Muscle layer of duodenum (tissue), 2 donors: ENCODE measurements around the gene ABHD8.

ENCODE experiments used
- H3K27ac ChIP-seq: one replicate; pipeline ENCODE4 v1.7.0; 2013; ENCODE audit warnings: mild to moderate bottlenecking, low read length
- H3K27me3 ChIP-seq: one replicate; pipeline ENCODE4 v1.7.0; 2013; ENCODE audit warnings: low read depth, mild to moderate bottlenecking, control low read depth, low read length
- H3K36me3 ChIP-seq, 2 donors: one replicate each; pipeline ENCODE4 v1.7.0; 2013; ENCODE audit warnings: low read length in 2 of 2, control low read depth in 1 of 2, mild to moderate bottlenecking in 1 of 2; ENCODE audit not compliant: insufficient read depth in 2 of 2, control insufficient read depth in 1 of 2
- H3K4me1 ChIP-seq, 2 donors: one replicate each; pipeline ENCODE4 v1.7.0; 2013; ENCODE audit warnings: low read length in 2 of 2, mild to moderate bottlenecking in 2 of 2, control low read depth in 1 of 2, moderate library complexity in 1 of 2; ENCODE audit not compliant: insufficient read depth in 2 of 2, control insufficient read depth in 1 of 2
- H3K4me3 ChIP-seq, 2 donors: one replicate each; pipeline ENCODE4 v1.7.0; 2013; ENCODE audit warnings: low read length in 2 of 2, low read depth in 1 of 2, mild to moderate bottlenecking in 1 of 2
- H3K9me3 ChIP-seq, 2 donors: one replicate each; pipeline ENCODE4 v1.7.0; 2013; ENCODE audit warnings: low read length in 2 of 2, control low read depth in 1 of 2, mild to moderate bottlenecking in 1 of 2; ENCODE audit not compliant: control insufficient read depth in 1 of 2
- donor health status: healthy.

ABHD8 gene

DNA sequence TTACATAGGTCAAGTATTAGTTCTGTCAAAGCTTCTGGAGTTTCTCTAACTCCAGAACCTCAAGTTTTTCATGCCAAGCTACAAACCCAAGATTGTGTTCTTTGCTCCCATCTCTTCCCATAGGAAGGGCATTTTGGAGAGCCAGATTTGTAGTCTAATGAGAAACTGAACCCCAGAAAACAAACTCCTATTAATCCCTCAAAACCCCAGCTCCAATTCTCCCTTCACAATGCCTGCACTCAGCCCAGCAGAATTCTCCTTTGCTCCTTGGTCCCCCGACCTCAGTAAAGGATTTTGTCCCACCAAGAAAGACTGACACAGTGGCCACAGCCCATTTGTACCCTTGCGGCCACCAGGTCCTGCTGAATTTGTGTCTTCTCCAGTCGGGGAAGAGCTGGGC, 47.1 kb downstream of the ABHD8 start:
- no peaks in the 10 kb centered on the region for H3K36me3 ChIP-seq
- H3K27ac ChIP-seq, result no peak overlapping the region
- H3K4me1 ChIP-seq, result no peaks in the 10 kb centered on the region
- peaks cover 0 to 8% of the 10 kb centered on the region in 2 donors for H3K9me3 ChIP-seq
- H3K27me3 ChIP-seq, result no peaks in the 10 kb centered on the region
- H3K4me3 ChIP-seq, result no peak overlapping the region

DNA sequence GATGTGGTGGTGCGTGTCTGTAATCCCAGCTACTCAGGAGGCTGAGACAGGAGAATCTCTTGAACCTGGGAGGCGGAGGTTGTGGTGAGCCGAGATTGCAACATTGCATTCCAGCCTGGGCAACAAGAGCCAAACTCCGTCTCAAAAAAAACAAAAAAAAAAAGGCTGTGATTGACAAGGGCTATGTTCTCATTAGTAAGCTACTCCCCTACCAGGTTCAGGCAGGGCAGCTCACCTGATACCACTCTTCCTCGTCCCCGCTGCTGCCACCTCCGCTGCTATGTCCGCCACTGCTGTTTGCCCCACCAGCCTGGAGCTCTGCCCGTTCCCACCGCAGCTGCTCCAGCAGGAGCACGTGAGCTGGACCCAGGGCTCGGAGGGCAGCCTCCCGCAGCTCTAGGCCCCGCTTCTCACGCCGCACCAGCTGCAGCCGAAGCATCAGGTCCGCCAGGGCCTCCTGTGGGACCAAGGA, 48.0 kb downstream of the ABHD8 start:
- no peaks in the 10 kb centered on the region for H3K4me1 ChIP-seq
- no peak overlapping the region for H3K27ac ChIP-seq
- peaks cover 0 to 8% of the 10 kb centered on the region in 2 donors for H3K9me3 ChIP-seq
- H3K36me3 ChIP-seq, result no peaks in the 10 kb centered on the region
- no peak overlapping the region for H3K4me3 ChIP-seq
- H3K27me3 ChIP-seq, result no peaks in the 10 kb centered on the region

DNA sequence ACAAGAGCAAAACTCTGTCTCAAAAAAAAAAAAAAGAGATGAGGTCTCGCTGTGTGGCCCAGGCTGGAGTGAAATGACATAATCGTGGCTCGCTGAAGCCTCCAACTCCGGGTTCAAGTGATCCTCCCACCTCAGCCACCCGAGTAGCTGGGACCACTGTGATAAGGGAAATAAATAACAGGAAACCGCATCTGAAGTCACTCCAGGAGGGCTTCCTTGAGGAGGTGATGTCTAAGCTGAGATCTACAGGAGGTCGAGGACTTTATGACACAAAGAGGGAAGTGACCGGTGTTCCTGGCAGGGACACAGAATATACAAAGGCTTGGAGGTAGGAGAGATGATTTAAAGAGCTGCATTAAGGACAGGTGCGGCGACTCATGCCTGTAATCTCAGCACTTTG, 48.6 kb downstream of the ABHD8 start:
- peaks cover 0 to 6% of the 10 kb centered on the region in 2 donors for H3K9me3 ChIP-seq
- no peak overlapping the region for H3K27ac ChIP-seq
- H3K4me1 ChIP-seq, result no peaks in the 10 kb centered on the region
- H3K4me3 ChIP-seq, result no peak overlapping the region
- H3K36me3 ChIP-seq, result no peaks in the 10 kb centered on the region
- H3K27me3 ChIP-seq, result no peaks in the 10 kb centered on the region

DNA sequence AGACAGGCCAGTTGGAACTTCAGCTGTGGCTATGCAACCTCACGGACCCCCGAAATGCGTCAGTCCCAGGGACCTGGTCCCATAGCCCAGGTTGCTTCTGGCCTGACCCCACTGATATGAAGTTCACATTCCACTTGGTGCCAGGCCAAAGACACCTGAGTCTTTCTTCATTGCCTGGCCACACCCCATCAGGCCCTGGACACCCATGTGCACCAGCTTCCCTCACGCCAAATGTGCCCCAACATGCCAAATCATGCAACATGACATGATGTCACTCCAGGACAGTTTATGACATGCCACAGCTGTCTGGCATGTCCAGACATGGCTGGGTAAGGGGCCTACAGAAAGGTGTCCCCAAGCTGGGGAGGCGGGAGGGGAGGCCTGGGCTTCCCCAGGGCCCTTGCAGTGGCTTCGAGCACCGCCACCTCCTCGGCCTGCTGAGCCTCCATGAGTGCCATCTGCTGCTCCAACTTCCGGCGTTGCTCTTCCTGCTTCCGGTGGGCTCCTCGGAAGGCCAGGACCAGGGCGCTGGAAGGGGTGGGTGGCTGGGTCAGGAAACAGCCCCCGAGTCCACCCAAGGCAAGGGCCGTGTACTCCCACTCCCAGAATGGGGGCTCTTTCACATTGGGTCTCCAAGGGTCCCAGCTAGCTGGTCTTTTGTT, 53.2 kb downstream of the ABHD8 start:
- no peaks in the 10 kb centered on the region for H3K27me3 ChIP-seq
- H3K4me3 ChIP-seq, result no peak overlapping the region
- H3K9me3 ChIP-seq, result no peaks in the 10 kb centered on the region
- no peak overlapping the region for H3K27ac ChIP-seq
- no peaks in the 10 kb centered on the region for H3K36me3 ChIP-seq
- peaks cover 6 to 14% of the 10 kb centered on the region in 2 donors for H3K4me1 ChIP-seq

DNA sequence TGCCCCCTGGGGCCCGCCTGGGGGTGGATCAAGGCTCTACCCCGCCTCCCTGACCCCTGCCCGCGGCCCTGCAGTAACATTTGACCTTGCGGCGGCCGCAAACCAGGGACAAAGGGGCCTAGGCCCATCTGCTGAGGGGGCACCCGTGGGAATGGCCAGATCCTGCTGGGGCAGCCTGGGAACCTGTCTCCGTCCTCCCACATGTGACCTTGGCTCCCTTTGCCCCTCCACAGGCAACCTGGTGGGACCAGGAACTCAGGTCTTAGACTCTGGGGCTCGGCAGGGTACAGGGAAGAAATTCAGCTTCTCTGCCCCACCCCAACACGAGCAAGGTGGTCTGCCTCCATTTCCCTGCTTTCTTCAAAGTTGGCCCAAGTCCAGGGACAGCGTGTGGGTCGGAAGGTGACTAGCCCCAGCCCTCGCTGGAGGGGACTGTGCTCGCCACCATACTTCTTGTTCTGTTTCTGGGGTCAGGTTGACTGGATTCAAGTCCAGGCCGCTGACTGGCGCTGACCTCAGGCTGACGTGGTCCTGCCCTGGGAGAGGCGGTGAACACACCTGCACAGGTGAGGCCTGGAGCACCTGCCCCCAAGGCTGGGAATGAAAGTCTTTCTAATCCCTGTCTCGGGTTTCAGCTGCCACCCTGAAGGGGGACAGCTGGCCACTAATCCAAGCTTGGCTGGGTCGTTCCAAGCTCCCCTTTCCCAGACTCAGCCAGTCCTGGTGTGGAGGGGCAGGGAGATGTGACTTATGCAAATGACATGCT, 55.0 kb downstream of the ABHD8 start:
- H3K27ac ChIP-seq, result no peak overlapping the region

DNA sequence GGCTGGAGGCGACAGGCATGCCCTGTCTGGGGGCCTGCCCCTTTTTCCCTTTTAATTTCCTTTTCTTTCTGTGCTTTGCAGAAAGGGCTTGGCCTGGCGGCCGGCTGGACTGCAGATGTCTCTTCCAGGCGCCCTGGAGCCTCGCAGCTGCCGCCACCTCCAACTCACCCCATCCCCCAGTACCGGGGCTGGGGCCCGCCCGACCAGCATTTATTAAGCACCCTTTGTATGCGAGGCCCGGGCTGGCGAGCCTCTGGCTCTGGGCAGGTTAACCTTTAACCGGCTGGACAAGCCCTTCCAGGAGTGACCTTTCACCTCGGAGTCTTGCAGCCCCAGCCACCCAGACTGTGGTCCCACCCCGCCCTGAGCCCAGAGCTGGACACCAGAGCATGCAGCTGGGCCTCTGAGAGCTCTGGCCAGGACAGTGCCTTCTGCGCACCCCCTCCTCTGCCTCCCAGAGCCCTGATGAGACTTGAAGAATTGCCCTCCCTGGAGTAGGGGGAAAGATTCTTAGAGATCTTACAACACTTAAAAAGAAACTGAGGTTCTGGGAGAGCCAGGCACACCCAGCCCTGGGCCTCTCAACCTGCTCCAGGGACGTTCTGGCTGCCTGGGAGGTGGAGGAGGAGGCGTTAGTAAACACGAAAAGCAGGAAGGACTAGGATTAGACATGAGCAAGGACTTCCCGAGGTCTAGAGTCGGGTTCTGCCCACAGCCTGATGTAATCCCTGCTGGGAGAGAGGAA, 56.4 kb downstream of the ABHD8 start:
- Histone ChIP-seq H3K4me1 (peaks cover 6 to 35% of the 10 kb centered on the region in 2 donors), H3K4me3 (peak overlapping the region; percentile 30 to 70), H3K27me3 (no peaks in the 10 kb centered on the region), H3K27ac (no peak overlapping the region), H3K36me3 (no peaks in the 10 kb centered on the region), H3K9me3 (no peaks in the 10 kb centered on the region)

More for the DNA sequence above, 55.0 kb downstream of the ABHD8 start:
- H3K9me3 ChIP-seq, result no peaks in the 10 kb centered on the region
- no peak overlapping the region for H3K4me3 ChIP-seq
- no peaks in the 10 kb centered on the region for H3K36me3 ChIP-seq
- peaks cover 6 to 23% of the 10 kb centered on the region in 2 donors for H3K4me1 ChIP-seq
- H3K27me3 ChIP-seq, result no peaks in the 10 kb centered on the region

DNA sequence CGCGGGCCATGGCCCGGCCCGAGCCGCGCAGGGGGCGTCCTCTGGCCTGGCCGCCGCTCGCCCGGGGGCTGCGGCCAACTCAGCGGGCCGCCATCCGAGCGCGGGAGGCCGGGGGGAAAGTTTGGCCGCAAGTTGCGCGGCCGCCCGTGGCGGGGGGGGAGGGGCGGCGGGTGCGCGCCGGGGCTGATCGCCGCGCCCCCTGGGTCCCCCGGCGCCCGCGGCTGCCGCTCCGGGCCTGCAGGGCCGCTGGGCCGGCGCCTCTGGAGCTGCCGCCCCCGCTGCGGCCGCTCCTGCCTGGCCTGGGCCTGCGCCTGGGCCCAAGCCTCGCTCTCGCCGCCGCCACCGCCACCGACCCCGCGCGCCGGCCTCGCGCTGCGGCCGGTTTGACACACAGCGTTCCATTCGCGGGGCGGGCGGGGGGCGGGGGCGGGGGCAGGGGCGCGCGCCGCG, 57.7 kb downstream of the ABHD8 start, which contains the start of gene NR2F6:
TSS of gene NR2F6 (minus strand) at position 385 of the 450 bp plus-strand sequence. CDS start 699 bp downstream, outside the sequence.
- no peaks in the 10 kb centered on the region for H3K27me3 ChIP-seq

DNA sequence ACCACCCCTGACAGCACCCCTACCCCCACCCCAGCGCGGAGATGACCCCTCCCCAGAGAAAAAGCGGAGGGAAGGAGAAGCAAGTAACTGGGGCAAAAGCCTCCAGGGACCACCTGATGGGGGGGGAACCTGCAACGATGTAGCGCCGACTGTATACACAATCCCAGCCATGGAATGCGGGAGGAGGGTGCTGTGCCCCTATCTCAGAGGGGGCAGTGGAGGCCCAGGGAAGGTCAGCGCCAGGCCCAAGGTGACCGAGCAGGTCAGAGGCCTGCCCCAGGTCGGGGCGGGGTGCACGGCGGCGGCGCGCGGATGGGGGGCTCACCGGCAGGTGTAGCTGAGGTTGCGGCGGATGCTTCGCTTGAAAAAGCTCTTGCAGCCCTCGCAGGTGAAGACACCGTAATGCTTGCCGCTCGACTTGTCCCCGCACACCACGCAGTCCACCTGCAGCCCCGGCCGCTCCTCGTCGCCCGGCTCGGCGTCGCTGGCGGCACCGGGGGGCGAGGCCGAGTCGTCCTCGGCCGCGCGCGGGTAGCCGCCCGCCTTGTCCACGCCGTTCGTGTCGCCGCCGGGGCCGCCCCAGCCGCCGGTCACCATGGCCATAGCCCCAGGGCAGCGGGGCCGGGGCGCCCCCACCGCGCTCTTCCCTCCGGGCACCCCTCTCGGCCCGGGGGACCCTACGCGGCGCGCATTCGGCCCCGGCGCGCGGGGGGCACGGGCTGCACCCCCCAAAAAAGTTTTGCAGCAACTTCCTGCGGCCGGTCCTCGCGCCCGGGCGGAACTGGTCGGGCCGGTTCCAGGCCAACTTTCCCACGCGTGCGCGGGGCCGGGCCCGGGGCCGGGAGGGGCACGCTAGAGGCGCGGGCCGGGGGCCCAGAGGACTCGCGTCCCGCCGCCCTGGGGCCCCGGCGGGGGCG, 58.3 kb downstream of the ABHD8 start:
- H3K9me3 ChIP-seq, result no peaks in the 10 kb centered on the region
- H3K4me1 ChIP-seq, result peaks cover 6 to 35% of the 10 kb centered on the region in 2 donors
- H3K4me3 ChIP-seq, result peak overlapping the region; percentile 77 to 94
- peak overlapping the region; percentile 8 for H3K27ac ChIP-seq
- peaks cover 0 to 9% of the 10 kb centered on the region in 2 donors for H3K36me3 ChIP-seq
- H3K27me3 ChIP-seq, result no peaks in the 10 kb centered on the region

More for the DNA sequence above, 57.7 kb downstream of the ABHD8 start, which contains the start of gene NR2F6:
- Histone ChIP-seq H3K27ac (peak within 1 kb of the TSS; percentile 8), H3K36me3 (peaks cover 0 to 4% of the 10 kb centered on the region in 2 donors), H3K4me3 (peak within 1 kb of the TSS; percentile 77 to 94), H3K4me1 (peaks cover 6 to 35% of the 10 kb centered on the region in 2 donors), H3K9me3 (no peaks in the 10 kb centered on the region)

DNA sequence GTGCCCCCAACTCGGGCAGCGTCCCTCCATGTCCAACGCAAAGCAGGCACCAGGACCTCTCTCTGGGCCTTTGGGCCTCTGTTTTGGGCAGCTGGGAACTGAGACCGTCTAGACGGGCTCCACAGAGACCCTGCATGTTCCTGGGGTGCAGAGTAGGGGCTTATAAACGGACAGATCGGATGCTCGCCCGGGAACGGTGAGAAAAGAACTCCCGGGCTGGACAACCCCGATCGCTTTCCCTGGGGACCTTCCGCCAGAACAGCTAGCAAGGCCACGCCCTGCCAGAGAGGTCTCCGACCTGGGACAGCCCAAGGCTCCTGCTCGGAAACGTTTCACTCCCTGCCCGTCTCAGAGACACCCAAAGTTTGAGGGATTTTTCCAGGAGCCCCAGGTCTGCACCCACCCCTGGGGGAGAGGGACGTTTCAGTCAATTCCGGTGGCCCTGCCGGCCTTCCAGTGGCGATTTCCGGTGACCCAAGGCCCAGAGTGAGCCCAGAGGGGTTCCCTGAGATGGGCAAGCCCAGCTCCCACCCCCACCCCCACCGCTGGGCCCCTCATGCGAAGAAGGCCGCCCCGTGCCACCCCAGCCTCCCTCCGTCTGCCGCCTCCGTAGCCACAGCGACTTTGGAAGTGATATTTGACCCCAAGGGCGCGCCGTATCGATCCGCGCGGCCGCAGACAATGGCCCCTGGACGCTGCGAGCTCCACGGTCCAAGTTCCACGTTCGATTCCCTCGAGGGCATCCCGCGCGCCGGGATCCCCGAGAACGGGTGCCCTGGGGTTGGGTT, 59.2 kb downstream of the ABHD8 start:
- Histone ChIP-seq H3K36me3 (peaks cover 0 to 9% of the 10 kb centered on the region in 2 donors), H3K9me3 (no peaks in the 10 kb centered on the region), H3K27me3 (no peaks in the 10 kb centered on the region), H3K4me1 (peaks cover 6 to 35% of the 10 kb centered on the region in 2 donors), H3K27ac (peak overlapping the region; percentile 63), H3K4me3 (peak overlapping the region; percentile 77 to 94)
